Calu3 (cell line): ENCODE data around the gene WAC. TPM values are rescaled to one million over a fixed set of nuclear protein-coding genes. Genes with fewer than 3 reads are reported as not detected.
A peak's percentile ranks its signal among the peaks of the same experiment; 100 is the strongest.

ENCODE experiments used
- BruUV-seq: library from RNA; stranded (reverse); fragments of 400-500 nt; replicated peaks from 2 replicates; lab custom pipeline; 2021; lab: Mats Ljungman, UMichigan
- CTCF ChIA-PET: fragments of 300-600 bp; sonication (Branson Sonifier 250); formaldehyde crosslinking; loops from one replicate; lab custom pipeline; 2022; ENCODE audit warnings: antibody characterized with exemption; lab: Charles Lee
- DNase-seq: peaks from one replicate; pipeline ENCODE4 v3.0.0; 2022
- H3K27ac Mint-ChIP-seq: one replicate; pipeline ENCODE4 v1.8.0; 2022; ENCODE audit warnings: mixed read lengths; ENCODE audit not compliant: unreplicated experiment
- H3K27me3 Mint-ChIP-seq: one replicate; pipeline ENCODE4 v1.8.0; 2022; ENCODE audit warnings: mixed read lengths; ENCODE audit not compliant: unreplicated experiment
- H3K36me3 Mint-ChIP-seq: one replicate; pipeline ENCODE4 v1.8.0; 2022; ENCODE audit warnings: mild to moderate bottlenecking, moderate library complexity, mixed read lengths; ENCODE audit not compliant: insufficient read depth, unreplicated experiment
- H3K4me1 Mint-ChIP-seq: one replicate; pipeline ENCODE4 v1.8.0; 2022; ENCODE audit warnings: mild to moderate bottlenecking, low read depth, mixed read lengths; ENCODE audit not compliant: unreplicated experiment
- H3K4me3 Mint-ChIP-seq: one replicate; pipeline ENCODE4 v1.8.0; 2022; ENCODE audit warnings: mild to moderate bottlenecking, low read depth, moderate library complexity, mixed read lengths; ENCODE audit not compliant: unreplicated experiment
- H3K9me3 Mint-ChIP-seq: one replicate; pipeline ENCODE4 v1.8.0; 2022; ENCODE audit warnings: low read depth, mixed read lengths; ENCODE audit not compliant: unreplicated experiment
- intact Hi-C: fragments of 100-400 bp; cut with micrococcal nuclease; formaldehyde crosslinking; loops from one replicate; pipeline ENCODE4 v1.10.0; 2022; ENCODE audit not compliant: unreplicated experiment
- total RNA-seq: library from RNA; stranded (reverse); gene quantifications from 2 replicates; pipeline ENCODE4 v1.2.3, GENCODE V29; 2022
- TF ChIP-seq, protein P1 (sequence below): fragments of 200-600 bp; IDR thresholded peaks from one replicate; pipeline ENCODE4 v1.8.0; 2022; ENCODE audit warnings: antibody characterized with exemption; ENCODE audit not compliant: unreplicated experiment

Gene WAC
- total RNA-seq, 1 experiment from 2014 or later = 127 TPM

DNA sequence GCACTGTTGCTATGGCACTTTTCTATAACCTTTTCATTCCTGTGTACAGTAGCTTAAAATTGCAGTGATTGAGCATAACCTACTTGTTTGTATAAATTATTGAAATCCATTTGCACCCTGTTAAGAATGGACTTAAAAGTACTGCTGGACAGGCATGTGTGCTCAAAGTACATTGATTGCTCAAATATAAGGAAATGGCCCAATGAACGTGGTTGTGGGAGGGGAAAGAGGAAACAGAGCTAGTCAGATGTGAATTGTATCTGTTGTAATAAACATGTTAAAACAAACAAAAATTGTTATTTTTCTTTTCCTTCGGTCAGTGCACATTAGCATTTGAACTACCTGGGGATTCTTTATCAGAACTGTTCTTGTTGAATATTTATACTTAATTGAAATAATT is 87.3 kb downstream of the WAC start:
- TSS peak; percentile 6 for BruUV-seq
- intact Hi-C loops = no loop called here

DNA sequence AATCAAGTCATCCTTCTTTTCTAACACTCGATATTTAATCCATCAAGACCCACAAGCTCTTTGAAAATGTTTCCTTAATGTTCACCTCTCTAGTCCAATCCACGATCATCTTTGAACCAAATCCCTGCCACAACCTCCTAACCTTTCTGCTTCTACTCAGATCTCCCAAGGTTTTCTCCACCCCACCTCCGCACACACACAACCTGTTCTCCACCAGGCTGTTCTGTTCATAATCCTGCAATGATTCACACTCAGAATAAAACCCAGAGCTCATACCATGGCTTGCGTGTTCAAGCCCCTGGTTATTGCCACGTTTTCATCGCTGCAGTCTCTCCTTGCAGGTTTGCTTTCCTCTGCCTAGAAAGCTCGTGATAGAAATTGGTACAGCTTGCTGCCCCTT is 90.6 kb downstream of the WAC start:
- TF ChIP-seq, protein P1, sequence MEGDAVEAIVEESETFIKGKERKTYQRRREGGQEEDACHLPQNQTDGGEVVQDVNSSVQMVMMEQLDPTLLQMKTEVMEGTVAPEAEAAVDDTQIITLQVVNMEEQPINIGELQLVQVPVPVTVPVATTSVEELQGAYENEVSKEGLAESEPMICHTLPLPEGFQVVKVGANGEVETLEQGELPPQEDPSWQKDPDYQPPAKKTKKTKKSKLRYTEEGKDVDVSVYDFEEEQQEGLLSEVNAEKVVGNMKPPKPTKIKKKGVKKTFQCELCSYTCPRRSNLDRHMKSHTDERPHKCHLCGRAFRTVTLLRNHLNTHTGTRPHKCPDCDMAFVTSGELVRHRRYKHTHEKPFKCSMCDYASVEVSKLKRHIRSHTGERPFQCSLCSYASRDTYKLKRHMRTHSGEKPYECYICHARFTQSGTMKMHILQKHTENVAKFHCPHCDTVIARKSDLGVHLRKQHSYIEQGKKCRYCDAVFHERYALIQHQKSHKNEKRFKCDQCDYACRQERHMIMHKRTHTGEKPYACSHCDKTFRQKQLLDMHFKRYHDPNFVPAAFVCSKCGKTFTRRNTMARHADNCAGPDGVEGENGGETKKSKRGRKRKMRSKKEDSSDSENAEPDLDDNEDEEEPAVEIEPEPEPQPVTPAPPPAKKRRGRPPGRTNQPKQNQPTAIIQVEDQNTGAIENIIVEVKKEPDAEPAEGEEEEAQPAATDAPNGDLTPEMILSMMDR = no peak
- Mint-ChIP-seq H3K27ac (peak overlapping the region; percentile 36), H3K27me3 (no peaks in the 10 kb centered on the region), H3K9me3 (no peaks in the 10 kb centered on the region), H3K36me3 (peaks cover 41% of the 10 kb centered on the region), H3K4me1 (peaks cover 7% of the 10 kb centered on the region), H3K4me3 (no peak overlapping the region)
- no TSS peak for BruUV-seq
- no peak for DNase-seq
- CTCF ChIA-PET = interaction anchor here (0.6 kb wide), 1 partner anchor 233 kb away, joined by 5 read pairs; no protein-coding TSS in a partner anchor
- intact Hi-C loops = no loop called here

More for the DNA sequence above, 87.3 kb downstream of the WAC start:
- H3K27me3 Mint-ChIP-seq = no peaks in the 10 kb centered on the region
- peaks cover 54% of the 10 kb centered on the region for H3K36me3 Mint-ChIP-seq
- no peaks in the 10 kb centered on the region for H3K9me3 Mint-ChIP-seq
- no peak overlapping the region for H3K4me3 Mint-ChIP-seq
- DNase-seq = no peak
- H3K27ac Mint-ChIP-seq = no peak overlapping the region
- TF ChIP-seq, protein P1 = no peak
- no peaks in the 10 kb centered on the region for H3K4me1 Mint-ChIP-seq
- CTCF ChIA-PET = no interaction called here

DNA sequence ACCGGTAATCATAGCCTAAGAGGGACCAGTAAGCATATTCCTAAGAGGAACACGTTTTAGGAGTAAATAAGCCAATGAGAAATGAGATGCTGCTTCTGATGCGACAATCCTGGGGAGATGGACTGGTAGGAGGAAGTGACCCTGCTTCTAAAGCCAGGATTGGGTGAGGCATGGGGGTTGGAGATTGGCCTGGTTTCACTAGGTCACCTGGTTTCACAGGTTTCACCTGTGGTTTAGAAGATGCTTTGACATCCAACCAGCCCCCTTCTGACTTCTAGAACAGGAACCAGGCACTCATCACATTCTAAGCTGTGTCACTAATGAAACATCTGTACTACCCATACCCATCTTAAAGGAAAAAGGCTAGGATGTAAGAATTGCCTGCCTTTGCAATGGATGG is 91.4 kb downstream of the WAC start:
- DNase-seq = no peak
- H3K36me3 Mint-ChIP-seq = peaks cover 36% of the 10 kb centered on the region
- H3K27me3 Mint-ChIP-seq = no peaks in the 10 kb centered on the region
- H3K9me3 Mint-ChIP-seq = no peaks in the 10 kb centered on the region
- no peak overlapping the region for H3K27ac Mint-ChIP-seq
- H3K4me1 Mint-ChIP-seq = peaks cover 16% of the 10 kb centered on the region
- no peak overlapping the region for H3K4me3 Mint-ChIP-seq
- TF ChIP-seq, protein P1 = no peak
- CTCF ChIA-PET = no interaction called here
- intact Hi-C loops = no loop called here
- no TSS peak for BruUV-seq

DNA sequence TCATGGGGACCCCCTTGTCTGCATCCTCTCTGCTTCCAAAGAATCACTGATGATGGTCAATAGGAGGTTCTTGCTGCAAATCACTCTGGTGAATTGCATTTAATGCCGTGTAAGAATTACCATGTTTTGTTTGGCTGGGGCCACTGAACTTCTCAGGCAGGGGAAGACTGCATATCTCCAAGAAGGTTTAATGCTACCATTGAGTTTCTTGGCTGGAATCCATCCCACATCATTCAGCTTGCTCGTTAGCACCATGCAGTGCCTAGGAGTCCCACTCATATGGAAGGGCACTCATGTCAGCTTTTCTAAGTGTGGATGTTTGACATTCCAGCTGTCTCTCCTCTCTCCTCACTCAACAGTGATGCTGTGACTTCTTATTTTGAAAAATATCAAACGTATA is 94.2 kb downstream of the WAC start:
- TF ChIP-seq, protein P1 = no peak
- Mint-ChIP-seq H3K4me1 (peaks cover 17% of the 10 kb centered on the region), H3K36me3 (peaks cover 22% of the 10 kb centered on the region), H3K27me3 (no peaks in the 10 kb centered on the region), H3K9me3 (no peaks in the 10 kb centered on the region), H3K4me3 (no peak overlapping the region), H3K27ac (no peak overlapping the region)
- intact Hi-C loops = loop anchor here (5.0 kb wide), 1 partner anchor 820 kb away; no protein-coding TSS in a partner anchor
- no peak for DNase-seq
- no TSS peak for BruUV-seq
- CTCF ChIA-PET = interaction anchor here (1.6 kb wide), 2 partner anchors 37 to 677 kb away, joined by 9 read pairs; no protein-coding TSS in a partner anchor
